GM19351 (cell line): ENCODE data around the gene WIPI1.
A peak's percentile ranks its signal among the peaks of the same experiment; 100 is the strongest.
"Not testable (repeated sequence)": the region's sequence is repeated elsewhere in the genome, so short reads cannot be mapped to it uniquely, and the experiment has no call there.

Experiments used
- ATAC-seq: cut with Tn5 transposase; IDR thresholded peaks from one replicate; pipeline ENCODE4 v1.9.1; 2021; ENCODE audit warnings: mild to moderate bottlenecking, moderate library complexity; ENCODE audit not compliant: unreplicated experiment

The WIPI1 gene

DNA sequence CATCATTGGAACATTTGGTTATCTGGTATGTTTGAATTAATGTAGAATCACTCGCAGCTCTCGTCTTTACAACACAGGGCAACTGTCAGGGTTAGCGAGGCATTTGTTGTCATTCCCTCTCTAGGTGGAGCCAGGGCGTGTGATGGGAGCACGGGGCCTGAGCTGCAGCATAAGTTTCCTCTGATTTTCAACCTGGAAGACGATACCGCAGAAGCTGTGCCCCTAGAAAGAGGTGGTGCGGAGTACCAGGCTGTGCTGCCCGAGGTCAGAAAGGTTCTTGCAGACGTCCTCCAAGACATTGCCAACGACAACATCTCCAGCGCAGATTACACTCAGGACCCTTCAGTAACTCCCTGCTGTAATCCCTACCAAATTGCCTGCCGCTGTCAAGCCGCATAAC lies 37.2 kb downstream of the WIPI1 start:
- ATAC-seq, result no peak

GRCh38 chr17:68418876-68419275 lies 38.4 kb downstream of the WIPI1 start:
- ATAC-seq, result no peak

GRCh38 chr17:68417317-68417716 lies 40.0 kb downstream of the WIPI1 start:
- ATAC-seq, result no peak

DNA sequence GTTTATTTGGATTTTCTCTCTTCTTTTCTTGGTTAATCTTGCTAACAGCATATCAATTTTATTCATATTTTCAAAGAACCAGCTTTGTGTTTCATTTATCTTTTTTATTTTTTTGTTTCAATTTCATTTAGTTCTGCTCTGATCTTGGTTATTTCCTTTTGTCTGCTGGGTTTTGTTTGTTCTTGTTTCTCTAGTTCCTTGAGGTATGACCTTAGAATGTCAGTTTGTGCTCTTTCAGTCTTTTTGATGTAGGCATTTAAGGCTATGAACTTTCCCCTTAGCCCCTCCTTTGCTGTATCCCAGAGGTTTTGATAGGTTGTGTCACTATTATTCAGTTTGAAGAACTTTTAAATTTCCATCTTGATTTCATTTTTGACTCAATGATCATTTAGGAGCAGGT lies 42.4 kb downstream of the WIPI1 start:
- not testable (repeated sequence) for ATAC-seq

DNA sequence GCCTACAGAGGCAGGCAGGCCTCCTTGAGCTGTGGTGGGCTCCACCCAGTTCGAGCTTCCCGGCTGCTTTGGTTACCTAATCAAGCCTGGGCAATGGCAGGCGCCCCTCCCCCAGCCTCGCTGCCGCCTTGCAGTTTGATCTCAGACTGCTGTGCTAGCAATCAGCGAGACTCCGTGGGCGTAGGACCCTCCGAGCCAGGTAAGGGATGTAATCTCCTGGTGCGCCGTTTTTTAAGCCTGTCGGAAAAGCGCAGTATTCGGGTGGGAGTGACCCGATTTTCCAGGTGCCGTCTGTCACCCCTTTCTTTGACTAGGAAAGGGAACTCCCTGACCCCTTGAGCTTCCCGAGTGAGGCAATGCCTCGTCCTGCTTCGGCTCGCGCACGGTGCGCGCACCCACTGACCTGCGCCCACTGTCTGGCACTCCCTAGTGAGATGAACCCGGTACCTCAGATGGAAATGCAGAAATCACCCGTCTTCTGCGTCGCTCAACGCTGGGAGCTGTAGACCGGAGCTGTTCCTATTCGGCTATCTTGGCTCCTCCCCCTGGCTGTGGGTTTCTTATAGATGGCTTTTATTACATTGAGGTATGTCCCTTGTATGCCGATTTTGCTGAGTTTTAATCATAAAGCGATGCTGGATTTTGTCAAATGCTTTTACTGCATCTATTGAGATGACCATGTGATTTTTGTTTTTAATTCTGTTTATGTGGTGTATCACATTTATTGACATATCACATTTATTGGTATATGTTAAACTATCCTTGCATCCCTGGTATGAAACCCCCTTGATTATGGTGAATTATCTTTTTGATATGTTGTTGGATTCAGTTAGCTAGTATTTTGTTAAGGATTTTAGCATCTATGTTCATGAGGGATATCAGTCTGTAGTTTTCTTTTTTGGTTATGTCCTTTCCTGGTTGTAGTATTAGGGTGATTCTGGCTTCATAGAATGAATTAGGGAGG lies 43.4 kb downstream of the WIPI1 start:
- not testable (repeated sequence) for ATAC-seq

GRCh38 chr17:68407656-68408055 lies 49.6 kb downstream of the WIPI1 start:
- ATAC-seq, result not testable (repeated sequence)

DNA sequence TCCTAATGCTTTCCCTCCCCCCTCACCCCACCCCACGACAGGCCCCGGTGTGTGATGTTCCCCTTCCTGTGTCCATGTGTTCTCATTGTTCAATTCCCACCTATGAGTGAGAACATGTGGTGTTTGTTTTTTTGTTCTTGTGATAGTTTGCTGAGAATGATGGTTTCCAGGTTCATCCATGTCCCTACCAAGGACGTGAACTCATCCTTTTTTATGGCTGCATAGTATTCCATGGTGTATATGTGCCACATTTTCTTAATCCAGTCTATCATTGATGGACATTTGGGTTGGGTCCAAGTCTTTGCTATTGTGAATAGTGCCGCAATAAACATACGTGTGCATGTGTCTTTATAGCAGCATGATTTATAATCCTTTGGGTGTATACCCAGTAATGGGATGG lies 53.5 kb downstream of the WIPI1 start:
- ATAC-seq, result not testable (repeated sequence)

DNA sequence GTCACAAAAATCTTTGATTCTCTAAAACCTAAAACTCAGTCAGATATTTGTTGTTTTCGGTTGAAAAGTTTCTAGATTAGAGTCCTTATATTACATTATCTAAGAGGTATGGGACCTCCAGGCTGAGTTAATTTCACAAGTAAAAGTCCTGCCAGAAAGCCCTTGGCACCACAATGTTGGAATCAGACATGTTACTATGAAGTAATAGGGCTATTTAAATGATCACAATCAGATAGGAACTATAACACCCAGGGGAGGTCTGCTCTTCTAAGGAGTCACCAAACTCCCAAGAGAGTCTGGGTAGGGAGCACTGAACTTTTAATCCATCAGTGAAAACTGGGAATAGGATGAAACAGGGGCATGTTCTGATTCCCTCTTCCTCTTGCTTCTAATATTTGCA lies 54.2 kb downstream of the WIPI1 start:
- no peak for ATAC-seq

DNA sequence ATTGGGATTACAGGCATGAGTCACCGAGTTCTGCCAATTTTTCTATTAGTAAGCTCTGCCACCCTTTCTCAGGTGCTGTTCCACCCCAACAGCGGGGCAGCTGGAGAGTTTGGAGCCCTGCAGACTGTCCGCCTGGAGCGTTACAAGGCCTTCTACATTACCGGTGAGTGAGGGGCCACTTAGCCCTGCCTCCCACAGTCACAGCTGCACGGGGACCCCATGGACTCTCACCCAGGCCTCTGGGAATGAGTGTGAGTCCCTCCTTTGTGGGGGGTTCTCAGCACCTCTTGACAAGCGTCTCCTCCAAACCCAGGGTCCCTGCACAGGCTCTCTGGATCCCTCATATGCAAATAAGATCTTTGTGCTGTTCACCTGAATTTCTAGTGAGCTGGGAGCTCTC lies 56.0 kb downstream of the WIPI1 start:
- no peak for ATAC-seq

DNA sequence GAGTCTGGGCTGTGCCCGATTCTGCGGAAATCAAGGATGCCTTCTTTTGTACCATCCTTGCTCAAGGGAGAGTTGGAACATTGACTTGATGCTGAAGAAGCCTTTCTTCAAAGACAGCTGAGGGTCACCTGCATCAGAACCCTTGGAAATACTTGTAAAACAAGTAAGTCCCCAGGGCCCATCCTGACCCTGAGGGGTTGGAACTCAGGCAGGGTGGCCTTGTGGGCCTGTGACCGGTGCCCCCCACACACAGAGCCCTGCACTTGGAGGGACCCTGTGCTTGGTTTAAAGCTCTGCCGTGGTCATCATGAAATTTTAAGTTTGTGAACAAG lies 56.9 kb downstream of the WIPI1 start:
- no peak for ATAC-seq

DNA sequence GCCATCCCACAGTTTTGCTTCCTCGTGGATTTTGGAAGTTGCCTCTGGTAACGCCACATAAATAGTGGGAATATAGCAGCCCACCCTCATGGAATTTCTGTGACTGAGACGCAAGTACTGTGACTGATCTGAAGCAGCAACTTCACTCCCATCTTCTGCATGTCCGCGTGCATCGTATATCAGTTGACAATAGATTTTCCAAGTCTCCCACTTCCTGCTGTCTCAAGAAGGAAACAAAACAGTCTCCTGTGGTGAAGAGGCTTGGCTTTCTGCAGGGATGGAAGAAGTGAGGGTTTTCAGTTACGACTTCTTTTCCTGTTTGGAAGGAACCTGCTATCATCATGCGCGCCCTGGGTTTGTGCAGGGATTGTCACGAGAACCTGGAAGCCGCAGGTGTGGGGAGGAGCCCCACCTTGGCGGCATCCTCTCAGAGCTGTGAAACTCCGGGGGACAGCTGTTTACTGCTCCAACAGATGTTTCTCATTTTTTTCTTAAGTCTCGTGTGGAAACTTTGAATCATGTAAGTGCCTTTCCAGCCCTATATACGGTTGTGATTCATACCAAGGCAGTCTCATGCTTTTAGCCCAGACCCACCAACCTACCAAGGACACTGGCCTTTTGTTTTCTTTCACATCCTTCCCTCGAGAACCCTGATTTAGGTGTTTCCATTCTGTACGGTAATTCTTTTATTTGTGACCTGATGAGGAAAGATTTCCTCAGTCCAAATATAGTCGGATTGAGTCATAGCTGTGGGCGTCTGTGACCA lies 57.5 kb downstream of the WIPI1 start:
- ATAC-seq, result peak; percentile 29

GRCh38 chr17:68398691-68399637 lies 58.3 kb downstream of the WIPI1 start:
- peak; percentile 80 for ATAC-seq

DNA sequence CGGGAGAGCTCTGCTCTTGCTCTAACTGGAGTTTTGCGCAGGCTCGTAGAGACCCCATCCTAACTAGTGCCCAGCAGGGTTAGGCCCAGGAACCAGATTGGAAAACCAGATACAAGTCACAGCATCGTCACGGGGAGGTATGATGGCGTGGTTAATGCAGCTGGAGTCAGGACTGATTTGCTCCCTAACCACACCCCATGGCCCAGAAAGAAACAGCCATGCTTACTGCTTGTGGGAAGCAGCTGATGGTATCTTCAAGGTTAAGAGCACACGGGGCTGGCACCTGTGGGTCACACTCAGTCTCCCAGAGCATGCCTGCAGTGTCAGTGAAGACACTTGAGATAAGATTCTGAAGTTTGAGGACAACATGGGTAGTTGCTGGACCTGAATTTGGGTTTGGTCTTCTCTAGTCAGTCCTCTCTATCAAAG lies 60.2 kb downstream of the WIPI1 start:
- no peak for ATAC-seq

DNA sequence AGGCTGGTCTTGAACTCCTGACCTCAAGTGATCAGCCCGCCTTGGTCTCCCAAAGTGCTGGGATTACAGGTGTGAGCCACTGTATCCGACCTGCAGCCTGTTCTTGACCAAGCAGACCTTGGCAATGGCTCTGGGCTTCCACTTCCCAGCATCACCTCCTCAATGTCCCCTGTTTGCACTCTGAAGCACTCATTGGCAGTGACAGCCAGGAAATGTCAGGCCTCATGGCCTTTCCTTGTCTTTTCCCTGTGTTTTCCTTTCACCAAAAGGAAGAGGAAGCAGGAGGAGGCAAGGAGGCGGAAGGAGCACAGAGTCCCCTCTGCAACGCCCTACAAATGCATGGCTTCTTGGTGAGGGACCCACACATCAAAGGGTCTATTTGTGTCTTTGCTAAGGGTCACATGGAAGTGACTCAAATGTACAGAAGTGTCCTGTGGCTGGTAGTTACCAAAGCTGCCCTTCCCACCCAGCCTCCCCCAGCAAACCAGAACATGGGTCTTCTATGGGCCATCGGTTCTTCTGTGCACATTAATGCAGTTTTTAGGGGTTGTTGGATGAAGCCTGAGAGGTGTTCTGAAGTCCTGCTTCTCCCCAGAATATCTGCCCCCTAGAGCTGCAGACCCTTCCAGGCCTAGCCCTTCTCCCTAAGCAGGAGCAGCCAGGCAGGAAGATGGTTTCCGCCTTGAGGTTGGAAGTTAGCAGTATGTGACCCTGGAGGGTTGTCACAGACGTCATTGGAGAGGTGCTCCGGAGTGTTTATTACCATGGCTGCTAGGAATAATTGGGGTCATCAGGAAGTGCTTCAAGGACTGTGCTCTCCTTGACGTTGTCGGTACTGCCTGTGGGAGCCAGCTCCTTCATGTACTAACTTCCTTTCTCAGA lies 60.8 kb downstream of the WIPI1 start:
- ATAC-seq, result no peak

- ATAC-seq, result no peak
Observed at GRCh38 chr17:68394608-68395331, 62.5 kb downstream of the WIPI1 start.

DNA sequence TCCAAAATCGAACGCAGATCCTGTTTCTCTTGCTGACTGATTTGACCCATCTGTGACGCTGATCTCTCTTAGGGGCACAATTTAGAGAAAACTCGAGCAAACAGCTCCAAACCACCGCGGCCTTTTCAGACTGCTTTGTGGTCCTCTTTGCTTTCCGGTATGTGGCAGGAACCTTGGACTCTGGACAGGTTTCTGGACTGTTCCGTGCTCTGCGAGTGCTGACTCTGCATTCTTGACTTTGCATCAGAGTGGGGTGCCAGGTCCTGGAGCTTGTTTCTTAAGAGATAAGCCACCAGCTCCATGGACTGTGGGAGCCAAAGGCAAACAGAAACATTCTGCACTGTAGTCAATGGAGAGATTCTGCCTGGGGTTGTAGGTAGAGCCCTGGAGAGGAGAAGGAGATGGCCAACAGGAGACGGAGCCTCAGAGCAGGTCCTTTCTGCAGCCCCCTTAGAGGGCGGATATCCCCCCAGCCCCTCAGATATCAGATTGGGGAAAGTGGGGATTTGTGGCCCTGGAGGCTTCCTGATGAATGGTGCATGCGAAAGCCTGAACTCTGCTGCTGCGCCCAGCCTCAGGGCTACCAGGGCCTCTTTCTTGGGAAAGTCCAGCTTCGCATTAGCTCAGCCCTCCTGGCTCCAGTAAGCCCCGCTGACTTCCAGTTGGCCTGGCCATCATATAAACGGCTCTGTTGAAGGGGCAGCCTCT lies 65.6 kb downstream of the WIPI1 start:
- no peak for ATAC-seq

GRCh38 chr17:68390888-68391545 lies 66.3 kb downstream of the WIPI1 start:
- ATAC-seq, result no peak

DNA sequence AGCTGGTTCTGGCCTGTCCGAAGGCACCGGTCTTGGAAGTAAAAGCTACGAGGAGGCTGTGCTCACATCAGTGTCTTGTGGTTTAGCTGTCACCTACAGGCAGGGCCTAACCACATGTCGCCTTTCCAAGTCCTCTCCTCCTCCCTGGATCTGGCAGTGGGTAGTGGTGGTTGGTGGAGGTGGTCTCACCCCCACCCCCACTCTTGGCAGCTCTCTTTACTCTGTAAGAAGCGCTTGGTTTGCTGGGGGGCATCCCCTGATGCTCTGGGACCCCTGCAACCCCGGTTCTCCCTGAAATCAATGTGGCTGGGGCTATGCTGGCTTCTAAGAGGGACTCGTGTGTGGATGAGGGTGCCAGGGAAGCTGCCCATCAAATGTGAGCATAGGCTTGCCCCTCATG lies 68.3 kb downstream of the WIPI1 start:
- ATAC-seq, result no peak
